Body of pancreas (tissue), 4 donors: ENCODE measurements around the gene TOM1L2.

ENCODE experiments used
- POLR2A ChIP-seq, 3 donors: fragments of 450-650 bp; IDR thresholded peaks; one replicate each; pipeline ENCODE4 v1.6.1; 2016; ENCODE audit warnings: antibody characterized with exemption in 3 of 3, mild to moderate bottlenecking in 2 of 3
- TF ChIP-seq, protein P1 (sequence below), 7 experiments: fragments of 450-650 bp in 4 of 7; fragments of 200-600 bp in 3 of 7; sonication (generic) in 3 of 7; IDR thresholded peaks; one replicate each; pipeline ENCODE4 v1.5.1; 2016 to 2019; ENCODE audit warnings: antibody characterized with exemption in 7 of 7

- TF ChIP-seq, protein P1, sequence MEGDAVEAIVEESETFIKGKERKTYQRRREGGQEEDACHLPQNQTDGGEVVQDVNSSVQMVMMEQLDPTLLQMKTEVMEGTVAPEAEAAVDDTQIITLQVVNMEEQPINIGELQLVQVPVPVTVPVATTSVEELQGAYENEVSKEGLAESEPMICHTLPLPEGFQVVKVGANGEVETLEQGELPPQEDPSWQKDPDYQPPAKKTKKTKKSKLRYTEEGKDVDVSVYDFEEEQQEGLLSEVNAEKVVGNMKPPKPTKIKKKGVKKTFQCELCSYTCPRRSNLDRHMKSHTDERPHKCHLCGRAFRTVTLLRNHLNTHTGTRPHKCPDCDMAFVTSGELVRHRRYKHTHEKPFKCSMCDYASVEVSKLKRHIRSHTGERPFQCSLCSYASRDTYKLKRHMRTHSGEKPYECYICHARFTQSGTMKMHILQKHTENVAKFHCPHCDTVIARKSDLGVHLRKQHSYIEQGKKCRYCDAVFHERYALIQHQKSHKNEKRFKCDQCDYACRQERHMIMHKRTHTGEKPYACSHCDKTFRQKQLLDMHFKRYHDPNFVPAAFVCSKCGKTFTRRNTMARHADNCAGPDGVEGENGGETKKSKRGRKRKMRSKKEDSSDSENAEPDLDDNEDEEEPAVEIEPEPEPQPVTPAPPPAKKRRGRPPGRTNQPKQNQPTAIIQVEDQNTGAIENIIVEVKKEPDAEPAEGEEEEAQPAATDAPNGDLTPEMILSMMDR (IDR thresholded peaks at IDR 0.05), result no peak
- no peak for TF ChIP-seq POLR2A (IDR thresholded peaks at IDR 0.05)
These were observed 122.9 kb downstream of the TOM1L2 start for GRCh38 chr17:17849147-17849820.
